GM12878 (cell line): ENCODE data around the gene FBXO42. TPM values are rescaled to one million over a fixed set of nuclear protein-coding genes. Genes with fewer than 3 reads are reported as not detected.
A peak's percentile ranks its signal among the peaks of the same experiment; 100 is the strongest.

Experiments used
- ATAC-seq: fragments of 200-7000 bp; cut with Tn5 transposase; 3 replicates; pipeline ENCODE4 v1.9.1; 2020; ENCODE audit warnings: mild to moderate bottlenecking, moderate library complexity
- BruUV-seq: library from RNA; stranded (reverse); fragments of 400-500 nt; replicated peaks from 2 replicates; lab custom pipeline; 2021; lab: Mats Ljungman, UMichigan
- CTCF ChIA-PET: fragments of 300-600 bp; sonication (Branson Sonifier 250); formaldehyde crosslinking; extraction: SDS; loops from one replicate; lab custom pipeline; 2021; ENCODE audit warnings: inconsistent platforms; lab: Yijun Ruan, JAX
- POLR2A ChIA-PET: fragments of 350-600 bp; formaldehyde crosslinking; extraction: SDS; loops from one replicate; lab custom pipeline; 2021; ENCODE audit warnings: inconsistent platforms; lab: Charles Lee
- RAD21 ChIA-PET: fragments of 300-600 bp; sonication (Branson Sonifier 250); formaldehyde crosslinking; loops from one replicate; lab custom pipeline; 2023; ENCODE audit warnings: antibody characterized with exemption; ENCODE audit not compliant: unreplicated experiment; lab: Charles Lee
- SMC1A ChIA-PET: fragments of 300-600 bp; sonication (Branson Sonifier 250); formaldehyde crosslinking; loops from one replicate; lab custom pipeline; 2023; ENCODE audit not compliant: unreplicated experiment, uncharacterized antibody; lab: Charles Lee
- DNase-seq: peaks from one replicate; pipeline ENCODE4 v3.0.0-alpha.2; 2011; ENCODE audit warnings: low read depth, low spot score
- FAIRE-seq: peaks from 3 replicates; lab custom pipeline; 2011; peaks lifted over from hg19 to GRCh38; lab: Jason Lieb, UNC
- H2AFZ ChIP-seq: 2 replicates; pipeline ENCODE4 v1.6.0; 2011; ENCODE audit warnings: low read depth, low read length, control low read depth; ENCODE audit not compliant: control insufficient read depth
- H3K27ac ChIP-seq: 2 replicates; pipeline ENCODE4 v1.5.1; 2011; ENCODE audit warnings: control low read depth; ENCODE audit not compliant: control insufficient read depth, insufficient read depth
- H3K27me3 ChIP-seq, 2 experiments: replicated peaks in 1 of 2; 2 replicates each; pipeline versions ENCODE4 v1.6.0 to v1.6.1; 2011; ENCODE audit warnings: low read length in 1 of 2; ENCODE audit not compliant: control insufficient read depth in 2 of 2, insufficient read depth in 2 of 2
- H3K36me3 ChIP-seq, 2 experiments: 2 replicates each; pipeline ENCODE4 v1.5.1; 2011; ENCODE audit warnings: low read length in 1 of 2; ENCODE audit not compliant: control insufficient read depth in 2 of 2, insufficient read depth in 2 of 2
- H3K4me1 ChIP-seq: 2 replicates; pipeline ENCODE4 v1.6.1; 2011; ENCODE audit warnings: mild to moderate bottlenecking, low read length, moderate library complexity, mixed read lengths; ENCODE audit not compliant: control insufficient read depth, insufficient read depth
- H3K4me2 ChIP-seq: 2 replicates; pipeline ENCODE4 v1.6.0; 2011; ENCODE audit warnings: control low read depth; ENCODE audit not compliant: control insufficient read depth, insufficient read depth
- H3K4me3 ChIP-seq: fragments of 200-600 bp; sonication (generic); 2 replicates; pipeline ENCODE4 v1.5.1; 2016
- H3K79me2 ChIP-seq: 2 replicates; pipeline ENCODE4 v1.6.0; 2011; ENCODE audit warnings: low read length; ENCODE audit not compliant: control insufficient read depth, insufficient read depth
- H3K9ac ChIP-seq: 2 replicates; pipeline ENCODE4 v1.8.0; 2011; ENCODE audit warnings: low read length, control low read depth, mixed read lengths; ENCODE audit not compliant: control insufficient read depth, insufficient read depth
- H3K9me3 ChIP-seq: replicated peaks from 3 replicates; pipeline ENCODE4 v1.5.1; 2011; ENCODE audit warnings: mild to moderate bottlenecking, low read length; ENCODE audit not compliant: control insufficient read depth, insufficient read depth
- H4K20me1 ChIP-seq: 2 replicates; pipeline ENCODE4 v1.6.0; 2011; ENCODE audit not compliant: control insufficient read depth, insufficient read depth
- TCF12 ChIP-seq: IDR thresholded peaks from 2 replicates; pipeline ENCODE4 v1.6.1; 2011; ENCODE audit warnings: low read depth, mild to moderate bottlenecking, low read length
- YBX1 ChIP-seq: fragments of 450-650 bp; IDR thresholded peaks from 2 replicates; pipeline ENCODE4 v1.6.1; 2016; ENCODE audit warnings: antibody characterized with exemption
- ZNF217 ChIP-seq: fragments of 450-650 bp; IDR thresholded peaks from 2 replicates; pipeline ENCODE4 v1.6.1; 2017; ENCODE audit warnings: antibody characterized with exemption, mild to moderate bottlenecking
- ZNF384 ChIP-seq: IDR thresholded peaks from 2 replicates; pipeline ENCODE4 v1.6.1; 2012; ENCODE audit warnings: low read depth, mild to moderate bottlenecking, low read length, improper control_type of control experiment, borderline replicate concordance
- WGBS: methylation state at CpG from one replicate; pipeline ENCODE4 v1.1.6; 2016; ENCODE audit warnings: low lambda C conversion rate; ENCODE audit not compliant: insufficient replicate concordance, insufficient coverage; ENCODE audit errors: missing lambda C conversion rate; 5-methylcytosine and 5-hydroxymethylcytosine counted together
- in situ Hi-C: fragments of 300-500 bp; cut with MboI; formaldehyde crosslinking; loops from 9 replicates; pipeline ENCODE4 v1.14.3; 2018; ENCODE audit warnings: mixed read lengths
- intact Hi-C: fragments of 100-400 bp; cut with micrococcal nuclease; formaldehyde crosslinking; loops from one replicate; pipeline ENCODE4 v1.14.2; 2022; ENCODE audit not compliant: unreplicated experiment
- polyA plus RNA-seq, 11 experiments: library from polyadenylated mRNA; depleted of rRNA in 4 of 11; unstranded in 6 of 11; stranded (reverse) in 5 of 11; fragments of >200 nt; fragmentation: Nextera tagmentation in 4 of 11; fragmentation: Illumina TruSeq in 1 of 11; extraction: Ambion mirVana in 4 of 11; extraction: Trizol in 1 of 11; gene quantifications; 1 replicate in 1 of 11; 2 replicates in 10 of 11; pipeline versions ENCODE4 v1.2.1 to v1.2.3, GENCODE V29; 2011 to 2016; ENCODE audit warnings: inconsistent platforms in 2 of 11, missing spikeins in 2 of 11, low read depth in 1 of 11
- total RNA-seq, 4 experiments: library from RNA; depleted of rRNA in 3 of 4; stranded (reverse); fragments of >200 nt in 3 of 4; fragmentation: Illumina TruSeq in 1 of 4; extraction: Trizol in 1 of 4; gene quantifications; 2 replicates each; pipeline versions ENCODE4 v1.2.1 to v1.2.3, GENCODE V29; 2013 to 2021

FBXO42 gene
- total and polyA plus RNA-seq, 10 of the 15 experiments (the other 5 are each of a cell fraction or from before 2014, with no cell fraction given) = 6.1 to 23.8 (median 15.2) TPM

DNA sequence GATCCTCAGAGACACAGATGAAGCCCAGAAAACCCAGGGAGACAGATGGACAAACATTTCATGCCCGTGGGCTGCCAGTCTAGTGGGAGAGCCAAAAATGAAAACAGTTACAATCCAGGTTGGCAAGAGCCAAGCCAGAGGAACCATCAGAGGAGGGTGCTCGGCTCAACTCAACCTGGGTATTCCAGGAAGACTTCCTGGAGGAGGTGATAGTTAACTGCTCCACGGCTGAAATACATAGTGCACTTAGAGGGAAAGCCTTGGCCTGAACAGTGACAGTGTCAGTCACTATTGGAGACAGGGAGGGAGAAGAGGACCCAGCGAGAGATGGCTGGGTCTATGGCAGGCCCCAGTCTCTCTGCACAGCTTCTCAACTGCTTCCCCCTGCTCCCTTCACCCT lies 141.7 kb downstream of the FBXO42 start:
- Histone ChIP-seq H3K9me3 (no peaks in the 10 kb centered on the region), H3K27ac (no peak overlapping the region), H2AFZ (no peak overlapping the region), H4K20me1 (no peaks in the 10 kb centered on the region), H3K27me3 (no peaks in the 10 kb centered on the region; a peak in 1 of 4 replicates), H3K79me2 (no peaks in the 10 kb centered on the region), H3K4me3 (no peak overlapping the region), H3K4me1 (peaks cover 4% of the 10 kb centered on the region; the same call in 1 of the 2 replicates), H3K36me3 (no peaks in the 10 kb centered on the region), H3K4me2 (no peak overlapping the region), H3K9ac (no peak overlapping the region)
- intact Hi-C loops (no loop called here), in situ Hi-C loops (no loop called here)
- no TSS peak for BruUV-seq
- FAIRE-seq (no peak), DNase-seq (no peak), ATAC-seq (no peak)
- ChIA-PET SMC1A (no interaction called here), POLR2A (interaction anchor here (0.5 kb wide), 1 partner anchor 152 kb away, joined by 3 read pairs; no protein-coding TSS in a partner anchor), CTCF (no interaction called here), RAD21 (no interaction called here)
- WGBS = 13% methylated on average over 4 of the region's 4 CpGs
- TF ChIP-seq ZNF384 = no peak
- TF ChIP-seq YBX1 = no peak

DNA sequence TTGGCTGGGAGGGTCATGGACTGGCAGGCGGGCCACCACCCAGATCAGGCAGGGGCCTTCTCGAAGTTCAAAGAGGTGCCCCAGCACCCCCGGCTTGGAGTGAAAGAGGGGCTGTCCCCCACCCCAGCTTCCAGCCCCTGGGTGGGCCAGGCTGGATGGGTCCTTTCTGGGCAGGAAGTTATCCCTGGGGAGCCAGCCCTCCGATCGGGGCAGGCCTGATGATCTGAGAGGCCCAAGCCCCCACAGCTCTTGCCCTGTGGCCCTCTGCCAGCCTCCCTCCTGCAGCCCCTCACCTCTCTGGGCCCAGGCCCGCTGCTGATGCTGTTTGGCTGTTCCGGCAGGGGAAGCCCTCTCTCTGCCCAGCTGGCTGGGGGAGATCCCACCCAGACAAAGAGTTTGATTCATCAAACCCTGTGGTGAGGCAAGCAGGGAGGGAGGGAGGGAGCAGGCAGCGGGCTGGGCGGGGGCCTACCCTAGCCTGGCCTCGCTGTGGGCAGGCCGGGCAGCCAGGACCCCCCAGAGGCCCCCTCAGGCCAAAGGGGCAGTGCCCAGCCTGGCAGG lies 142.4 kb downstream of the FBXO42 start:
- RAD21 ChIA-PET = no interaction called here
- FAIRE-seq (no peak), ATAC-seq (no peak), DNase-seq (no peak)
- no peak overlapping the region for H2AFZ ChIP-seq
- H3K27ac ChIP-seq = no peak overlapping the region
- H3K9ac ChIP-seq = no peak overlapping the region
- peaks cover 4% of the 10 kb centered on the region; the same call in 1 of the 2 replicates for H3K4me1 ChIP-seq
- BruUV-seq = no TSS peak
- CTCF ChIA-PET = interaction anchor here (1.1 kb wide), 1 partner anchor 154 kb away, joined by 3 read pairs; no protein-coding TSS in a partner anchor
- TF ChIP-seq ZNF217 = no peak
- 0 out of 2 replicates have a peak, but pooled peaks have one; percentile 4 for TF ChIP-seq TCF12
- SMC1A ChIA-PET = no interaction called here
- intact Hi-C loops (loop anchor here (5.0 kb wide), 1 partner anchor 152 kb away; no protein-coding TSS in a partner anchor), in situ Hi-C loops (no loop called here)
- H3K9me3 ChIP-seq = no peaks in the 10 kb centered on the region
- H3K4me3 ChIP-seq = no peak overlapping the region
- H3K79me2 ChIP-seq = no peaks in the 10 kb centered on the region
- H4K20me1 ChIP-seq = no peaks in the 10 kb centered on the region
- no peak overlapping the region for H3K4me2 ChIP-seq
- no peaks in the 10 kb centered on the region for H3K36me3 ChIP-seq
- POLR2A ChIA-PET = no interaction called here
- no peaks in the 10 kb centered on the region; a peak in 1 of 4 replicates for H3K27me3 ChIP-seq
- 53% methylated on average over 11 of the region's 11 CpGs for WGBS
